HG03066 (cell line): ENCODE results near the gene PHF21B.

Source experiments
- ATAC-seq: cut with Tn5 transposase; IDR thresholded peaks from one replicate; pipeline ENCODE4 v1.9.1; 2021; ENCODE audit warnings: low read depth; ENCODE audit not compliant: unreplicated experiment

Gene PHF21B

GRCh38 chr22:44940130-44940529 is 69.7 kb downstream of the PHF21B start:
- no peak for ATAC-seq

GRCh38 chr22:44939451-44939850 is 70.4 kb downstream of the PHF21B start:
- no peak for ATAC-seq

- no peak for ATAC-seq
Measured at GRCh38 chr22:44938886-44939285, 70.9 kb downstream of the PHF21B start.

- no peak for ATAC-seq
Measured at GRCh38 chr22:44937216-44937615, 72.6 kb downstream of the PHF21B start.

GRCh38 chr22:44936201-44936600 is 73.6 kb downstream of the PHF21B start:
- no peak for ATAC-seq

GRCh38 chr22:44935724-44936123 is 74.1 kb downstream of the PHF21B start:
- no peak for ATAC-seq

GRCh38 chr22:44934454-44934735 is 75.4 kb downstream of the PHF21B start:
- no peak for ATAC-seq

- no peak for ATAC-seq
Measured at GRCh38 chr22:44933666-44934453, 75.9 kb downstream of the PHF21B start.

GRCh38 chr22:44932493-44932892 is 77.3 kb downstream of the PHF21B start:
- ATAC-seq, result no peak

- no peak for ATAC-seq
Measured at GRCh38 chr22:44931766-44932165, 78.0 kb downstream of the PHF21B start.

- ATAC-seq, result no peak
Measured at GRCh38 chr22:44931077-44931540, 78.7 kb downstream of the PHF21B start.

- ATAC-seq, result no peak
Measured at GRCh38 chr22:44930711-44931035, 79.1 kb downstream of the PHF21B start.

- no peak for ATAC-seq
Measured at GRCh38 chr22:44930016-44930710, 79.6 kb downstream of the PHF21B start.

GRCh38 chr22:44929359-44930015 is 80.3 kb downstream of the PHF21B start:
- ATAC-seq, result no peak

GRCh38 chr22:44928711-44929358 is 81.0 kb downstream of the PHF21B start:
- ATAC-seq, result no peak

GRCh38 chr22:44928136-44928463 is 81.7 kb downstream of the PHF21B start:
- ATAC-seq, result no peak

GRCh38 chr22:44927463-44928135 is 82.2 kb downstream of the PHF21B start:
- no peak for ATAC-seq

- ATAC-seq, result no peak
Measured at GRCh38 chr22:44926491-44927415, 83.1 kb downstream of the PHF21B start.

- ATAC-seq, result no peak
Measured at GRCh38 chr22:44926124-44926475, 83.7 kb downstream of the PHF21B start.
